BE2C (cell line): ENCODE measurements around the gene MRGPRE.

Experiments
- DNase-seq: peaks from one replicate; pipeline ENCODE4 v3.0.0-alpha.2; 2020
- H3K27me3 ChIP-seq: fragments of 250-450 bp; sonication (Bioruptor Pico); 2 replicates; pipeline ENCODE4 v1.5.1; 2020; ENCODE audit warnings: mild to moderate bottlenecking
- H3K36me3 ChIP-seq: fragments of 250-450 bp; sonication (Bioruptor Pico); 2 replicates; pipeline ENCODE4 v1.5.1; 2020; ENCODE audit warnings: mild to moderate bottlenecking
- H3K4me1 ChIP-seq: fragments of 250-450 bp; sonication (Bioruptor Pico); 2 replicates; pipeline ENCODE4 v1.5.1; 2020
- H3K4me3 ChIP-seq: 2 replicates; pipeline ENCODE4 v1.5.1; 2011; ENCODE audit warnings: low read depth, low read length
- H3K9me3 ChIP-seq: fragments of 250-450 bp; sonication (Bioruptor Pico); 2 replicates; pipeline ENCODE4 v1.5.1; 2020
- CTCF ChIP-seq: IDR thresholded peaks from 2 replicates; pipeline ENCODE4 v1.5.1; 2012; ENCODE audit warnings: mild to moderate bottlenecking, low read depth, low read length

The MRGPRE gene

GRCh38 chr11:3203221-3204043 lies 28.8 kb downstream of the MRGPRE start:
- no peak overlapping the region for H3K4me3 ChIP-seq
- DNase-seq: peak; percentile 33
- no peaks in the 10 kb centered on the region for H3K9me3 ChIP-seq
- no peak for TF ChIP-seq CTCF
- H3K4me1 ChIP-seq: no peaks in the 10 kb centered on the region
- no peaks in the 10 kb centered on the region for H3K36me3 ChIP-seq
- peaks cover 13% of the 10 kb centered on the region for H3K27me3 ChIP-seq

GRCh38 chr11:3202759-3203158 lies 29.5 kb downstream of the MRGPRE start:
- TF ChIP-seq CTCF: no peak
- no peak for DNase-seq
- H3K4me1 ChIP-seq: no peaks in the 10 kb centered on the region
- H3K4me3 ChIP-seq: no peak overlapping the region
- H3K27me3 ChIP-seq: peaks cover 13% of the 10 kb centered on the region
- H3K36me3 ChIP-seq: no peaks in the 10 kb centered on the region
- no peaks in the 10 kb centered on the region for H3K9me3 ChIP-seq

GRCh38 chr11:3202305-3202704 lies 29.9 kb downstream of the MRGPRE start:
- Histone ChIP-seq H3K27me3 (peaks cover 13% of the 10 kb centered on the region), H3K4me3 (no peak overlapping the region), H3K4me1 (no peaks in the 10 kb centered on the region), H3K36me3 (no peaks in the 10 kb centered on the region), H3K9me3 (no peaks in the 10 kb centered on the region)
- no peak for DNase-seq
- TF ChIP-seq CTCF: no peak

GRCh38 chr11:3201677-3202181 lies 30.5 kb downstream of the MRGPRE start:
- no peaks in the 10 kb centered on the region for H3K36me3 ChIP-seq
- DNase-seq: no peak
- H3K4me3 ChIP-seq: no peak overlapping the region
- no peak for TF ChIP-seq CTCF
- no peaks in the 10 kb centered on the region for H3K9me3 ChIP-seq
- no peaks in the 10 kb centered on the region for H3K4me1 ChIP-seq
- H3K27me3 ChIP-seq: peaks cover 13% of the 10 kb centered on the region

- Histone ChIP-seq H3K4me3 (no peak overlapping the region), H3K36me3 (no peaks in the 10 kb centered on the region), H3K27me3 (peaks cover 13% of the 10 kb centered on the region), H3K4me1 (no peaks in the 10 kb centered on the region), H3K9me3 (no peaks in the 10 kb centered on the region)
- no peak for DNase-seq
- TF ChIP-seq CTCF: no peak
These were observed 31.1 kb downstream of the MRGPRE start for GRCh38 chr11:3201112-3201581.

- peaks cover 13% of the 10 kb centered on the region for H3K27me3 ChIP-seq
These were observed 31.7 kb downstream of the MRGPRE start for GRCh38 chr11:3200388-3201111.

More at GRCh38 chr11:3200388-3201111, 31.7 kb downstream of the MRGPRE start:
- Histone ChIP-seq H3K9me3 (no peaks in the 10 kb centered on the region), H3K4me1 (no peaks in the 10 kb centered on the region), H3K4me3 (no peak overlapping the region), H3K36me3 (no peaks in the 10 kb centered on the region)
- DNase-seq: no peak
- no peak for TF ChIP-seq CTCF
